ENCODE data around the gene DST.

DNA sequence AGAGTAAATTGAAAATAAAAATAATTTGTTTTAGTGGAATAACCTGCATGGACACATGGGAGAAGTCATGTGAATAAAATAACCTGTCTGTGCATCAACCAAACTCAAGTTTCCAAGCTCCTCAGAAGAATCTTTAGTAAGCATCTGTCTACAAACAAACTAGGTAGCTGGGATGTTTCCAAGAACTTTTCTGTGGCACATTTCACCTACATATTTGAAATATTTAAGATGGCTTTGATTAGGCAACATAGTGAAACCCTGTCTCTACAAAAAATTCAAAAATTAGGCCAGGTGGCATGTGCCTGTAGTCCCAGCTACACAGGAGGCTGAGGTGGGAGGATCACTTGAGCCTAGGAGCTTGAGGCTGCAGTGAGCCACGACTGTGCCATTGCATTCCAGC lies 168.2 kb downstream of the DST start:
- TF ChIP-seq, protein P1, sequence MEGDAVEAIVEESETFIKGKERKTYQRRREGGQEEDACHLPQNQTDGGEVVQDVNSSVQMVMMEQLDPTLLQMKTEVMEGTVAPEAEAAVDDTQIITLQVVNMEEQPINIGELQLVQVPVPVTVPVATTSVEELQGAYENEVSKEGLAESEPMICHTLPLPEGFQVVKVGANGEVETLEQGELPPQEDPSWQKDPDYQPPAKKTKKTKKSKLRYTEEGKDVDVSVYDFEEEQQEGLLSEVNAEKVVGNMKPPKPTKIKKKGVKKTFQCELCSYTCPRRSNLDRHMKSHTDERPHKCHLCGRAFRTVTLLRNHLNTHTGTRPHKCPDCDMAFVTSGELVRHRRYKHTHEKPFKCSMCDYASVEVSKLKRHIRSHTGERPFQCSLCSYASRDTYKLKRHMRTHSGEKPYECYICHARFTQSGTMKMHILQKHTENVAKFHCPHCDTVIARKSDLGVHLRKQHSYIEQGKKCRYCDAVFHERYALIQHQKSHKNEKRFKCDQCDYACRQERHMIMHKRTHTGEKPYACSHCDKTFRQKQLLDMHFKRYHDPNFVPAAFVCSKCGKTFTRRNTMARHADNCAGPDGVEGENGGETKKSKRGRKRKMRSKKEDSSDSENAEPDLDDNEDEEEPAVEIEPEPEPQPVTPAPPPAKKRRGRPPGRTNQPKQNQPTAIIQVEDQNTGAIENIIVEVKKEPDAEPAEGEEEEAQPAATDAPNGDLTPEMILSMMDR (IDR thresholded peaks at IDR 0.05 in 4 of 5, conservative IDR thresholded peaks at IDR 0.05 in 1 of 5): no peak
- TF ChIP-seq POLR2A (IDR thresholded peaks at IDR 0.05): no peak

All from gastrocnemius medialis (tissue), 4 donors.